ENCODE results near the gene FNDC5.

The FNDC5 gene

GRCh38 chr1:32813941-32814739 is 56.6 kb downstream of the FNDC5 start:
- no peak for DNase-seq (ENCODE audit: low read depth)

Data from stimulated activated CD8-positive, alpha-beta memory T cell treated with anti-CD3 and anti-CD28 coated beads, Interleukin-4, amount 100 ng/mL, for 24 hours (primary cell).